ENCODE data around the gene SLC25A34.

The SLC25A34 gene

DNA sequence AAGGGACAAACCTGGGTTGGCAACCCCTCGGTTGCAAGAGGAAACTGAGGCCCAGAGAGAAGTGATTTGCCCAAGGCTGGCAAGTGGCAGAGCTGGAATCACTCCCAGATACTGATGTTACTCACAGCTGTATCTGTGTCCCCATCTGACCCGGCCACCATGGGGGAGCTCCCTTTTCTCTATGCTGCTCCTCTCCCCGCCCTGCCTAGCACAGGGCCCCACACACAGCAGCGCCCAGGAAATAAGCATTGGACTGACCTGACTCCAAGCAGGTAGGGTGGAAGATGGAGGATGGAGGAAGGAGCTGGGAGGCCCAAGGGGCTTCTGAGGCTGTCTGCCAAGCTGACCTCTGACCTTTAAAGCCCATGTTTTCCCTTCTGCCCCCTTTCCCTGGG is 19.6 kb downstream of the SLC25A34 start:
- ChIA-PET POLR2A (interaction anchor here (1.8 kb wide), 1 partner anchor 12 kb away, joined by 5 read pairs; no protein-coding TSS in a partner anchor), CTCF (interaction anchor here (0.6 to 1.1 kb wide), 2 partner anchors 10 to 14 kb away, joined by 4 read pairs; no protein-coding TSS in a partner anchor)
- Histone ChIP-seq H3K4me3 (ENCODE audit: low read depth, low read length) (no peak overlapping the region), H3K27ac (ENCODE audit: extremely low read depth, low read depth, low read length) (no peak overlapping the region), H3K4me1 (ENCODE audit: control insufficient read depth, insufficient read depth, low read length) (peaks cover 4% of the 10 kb centered on the region; the same call in 1 of the 2 replicates), H3K9me3 (ENCODE audit: control insufficient read depth, insufficient read depth, low read depth, low read length) (no peaks in the 10 kb centered on the region), H3K36me3 (ENCODE audit: control insufficient read depth in 2 of 2, insufficient read depth in 1 of 2, low read length in 2 of 2) (no peaks in the 10 kb centered on the region)
- TF ChIP-seq, protein P1, sequence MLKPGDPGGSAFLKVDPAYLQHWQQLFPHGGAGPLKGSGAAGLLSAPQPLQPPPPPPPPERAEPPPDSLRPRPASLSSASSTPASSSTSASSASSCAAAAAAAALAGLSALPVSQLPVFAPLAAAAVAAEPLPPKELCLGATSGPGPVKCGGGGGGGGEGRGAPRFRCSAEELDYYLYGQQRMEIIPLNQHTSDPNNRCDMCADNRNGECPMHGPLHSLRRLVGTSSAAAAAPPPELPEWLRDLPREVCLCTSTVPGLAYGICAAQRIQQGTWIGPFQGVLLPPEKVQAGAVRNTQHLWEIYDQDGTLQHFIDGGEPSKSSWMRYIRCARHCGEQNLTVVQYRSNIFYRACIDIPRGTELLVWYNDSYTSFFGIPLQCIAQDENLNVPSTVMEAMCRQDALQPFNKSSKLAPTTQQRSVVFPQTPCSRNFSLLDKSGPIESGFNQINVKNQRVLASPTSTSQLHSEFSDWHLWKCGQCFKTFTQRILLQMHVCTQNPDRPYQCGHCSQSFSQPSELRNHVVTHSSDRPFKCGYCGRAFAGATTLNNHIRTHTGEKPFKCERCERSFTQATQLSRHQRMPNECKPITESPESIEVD (tag by site-specific recombination; IDR thresholded peaks at IDR 0.05) = no peak
- TF ChIP-seq ZNF76 (tag by site-specific recombination; IDR thresholded peaks at IDR 0.05; ENCODE audit: borderline replicate concordance, low read depth) (no peak), SP7 (tag by site-specific recombination; IDR thresholded peaks at IDR 0.05) (no peak), FEZF1 (tag by site-specific recombination; IDR thresholded peaks at IDR 0.05) (0 out of 2 replicates have a peak, but pooled peaks have one; percentile 30), GLIS1 (tag by site-specific recombination; IDR thresholded peaks at IDR 0.05) (peak; percentile 15; the same call in 1 of the 2 replicates)

DNA sequence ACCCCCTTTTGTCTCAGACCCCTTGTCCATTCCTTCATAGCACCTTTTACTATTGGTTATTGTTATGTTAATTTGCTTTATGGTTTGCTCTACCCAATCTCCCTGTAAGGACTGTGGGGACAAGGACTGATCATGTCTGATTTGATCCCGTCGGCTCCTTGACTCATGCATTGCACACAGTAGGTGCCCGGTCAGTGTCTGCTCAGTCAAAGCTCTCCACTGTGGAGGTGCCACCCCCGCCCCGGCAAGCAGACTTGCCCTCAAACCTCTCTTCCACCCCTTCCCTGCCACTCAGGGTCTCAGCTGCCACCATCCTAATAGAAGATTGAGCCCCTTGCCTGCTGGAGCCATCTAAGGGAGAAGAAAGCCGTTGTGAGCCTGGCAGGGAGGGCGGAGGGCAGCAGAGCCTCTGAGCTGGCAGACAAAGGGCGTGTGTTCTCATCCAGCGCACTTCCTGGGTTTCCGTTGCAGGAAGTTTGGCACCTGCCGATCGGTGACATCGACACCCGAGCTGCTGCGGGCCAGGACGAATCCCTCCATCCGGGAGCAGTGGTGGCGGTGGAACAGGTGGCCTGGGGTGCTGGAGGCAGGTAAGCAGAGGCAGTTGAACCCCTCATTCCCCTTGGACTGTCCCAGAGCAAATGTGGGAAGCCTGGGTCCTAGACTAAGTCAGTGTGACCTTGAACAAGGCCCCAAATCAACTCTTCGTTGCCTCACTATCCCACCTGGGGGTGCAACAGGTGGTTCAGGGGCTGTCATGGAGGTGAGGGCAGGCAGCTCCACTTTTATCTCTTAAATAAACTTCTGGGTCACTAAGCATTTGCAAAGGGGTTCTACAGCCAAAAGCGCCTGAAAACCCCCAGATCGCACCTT is 20.3 kb downstream of the SLC25A34 start:
- Histone ChIP-seq H3K9me3 (ENCODE audit: control insufficient read depth, insufficient read depth, low read depth, low read length) (no peaks in the 10 kb centered on the region), H3K36me3 (ENCODE audit: control insufficient read depth in 2 of 2, insufficient read depth in 1 of 2, low read length in 2 of 2) (no peaks in the 10 kb centered on the region), H3K4me1 (ENCODE audit: control insufficient read depth, insufficient read depth, low read length) (peaks cover 7% of the 10 kb centered on the region; the same call in 1 of the 2 replicates), H3K4me3 (ENCODE audit: low read depth, low read length) (no peak overlapping the region), H3K27ac (ENCODE audit: extremely low read depth, low read depth, low read length) (no peak overlapping the region)
- TF ChIP-seq ZNF792 (tag by site-specific recombination; IDR thresholded peaks at IDR 0.05) (no peak), SCRT1 (tag by site-specific recombination; IDR thresholded peaks at IDR 0.05; ENCODE audit: borderline replicate concordance) (peak; percentile 93), SCRT2 (tag by site-specific recombination; IDR thresholded peaks at IDR 0.05) (peak; percentile 97)
- ChIA-PET CTCF (no interaction called here), POLR2A (interaction anchor here (1.8 kb wide), 1 partner anchor 12 kb away, joined by 5 read pairs; no protein-coding TSS in a partner anchor)

DNA sequence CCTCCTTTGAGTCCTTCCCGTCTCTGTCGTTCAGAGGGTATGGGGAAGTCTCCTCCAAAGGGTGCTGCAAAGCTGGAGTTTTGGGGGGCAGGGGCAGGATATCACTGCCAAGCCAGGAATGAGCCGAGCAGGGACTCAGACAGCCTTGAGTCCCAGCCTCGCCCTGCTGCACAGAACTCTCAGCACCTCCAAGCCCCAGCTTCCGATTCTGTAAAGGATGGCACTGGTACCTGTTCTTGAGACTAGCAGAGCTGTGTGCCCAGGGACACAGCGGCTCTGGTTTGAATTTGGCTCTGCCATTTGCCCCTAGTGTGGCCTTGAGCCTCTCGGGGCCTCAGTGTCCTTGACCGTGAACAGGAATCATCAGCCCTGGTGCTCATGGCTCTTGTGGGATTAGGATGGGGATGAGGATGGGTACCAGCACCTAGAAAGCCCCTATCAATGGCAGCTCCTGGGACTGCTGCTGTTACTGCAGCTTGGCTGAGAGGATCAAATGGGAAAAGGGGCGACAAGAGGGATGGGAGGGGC is 21.0 kb downstream of the SLC25A34 start:
- TF ChIP-seq ZNF837 (tag by site-specific recombination; IDR thresholded peaks at IDR 0.05) = no peak
- peak; percentile 8; the same call in 1 of the 2 replicates for TF ChIP-seq SCRT2 (tag by site-specific recombination; IDR thresholded peaks at IDR 0.05)
- no peak overlapping the region for H3K27ac ChIP-seq (ENCODE audit: extremely low read depth, low read depth, low read length)
- CTCF ChIA-PET = no interaction called here
- no peaks in the 10 kb centered on the region for H3K36me3 ChIP-seq (ENCODE audit: control insufficient read depth in 2 of 2, insufficient read depth in 1 of 2, low read length in 2 of 2)
- peaks cover 7% of the 10 kb centered on the region; the same call in 1 of the 2 replicates for H3K4me1 ChIP-seq (ENCODE audit: control insufficient read depth, insufficient read depth, low read length)
- no peak overlapping the region for H3K4me3 ChIP-seq (ENCODE audit: low read depth, low read length)
- POLR2A ChIA-PET = interaction anchor here (1.8 kb wide), 1 partner anchor 13 kb away, joined by 5 read pairs; no protein-coding TSS in a partner anchor
- H3K9me3 ChIP-seq (ENCODE audit: control insufficient read depth, insufficient read depth, low read depth, low read length) = no peaks in the 10 kb centered on the region

DNA sequence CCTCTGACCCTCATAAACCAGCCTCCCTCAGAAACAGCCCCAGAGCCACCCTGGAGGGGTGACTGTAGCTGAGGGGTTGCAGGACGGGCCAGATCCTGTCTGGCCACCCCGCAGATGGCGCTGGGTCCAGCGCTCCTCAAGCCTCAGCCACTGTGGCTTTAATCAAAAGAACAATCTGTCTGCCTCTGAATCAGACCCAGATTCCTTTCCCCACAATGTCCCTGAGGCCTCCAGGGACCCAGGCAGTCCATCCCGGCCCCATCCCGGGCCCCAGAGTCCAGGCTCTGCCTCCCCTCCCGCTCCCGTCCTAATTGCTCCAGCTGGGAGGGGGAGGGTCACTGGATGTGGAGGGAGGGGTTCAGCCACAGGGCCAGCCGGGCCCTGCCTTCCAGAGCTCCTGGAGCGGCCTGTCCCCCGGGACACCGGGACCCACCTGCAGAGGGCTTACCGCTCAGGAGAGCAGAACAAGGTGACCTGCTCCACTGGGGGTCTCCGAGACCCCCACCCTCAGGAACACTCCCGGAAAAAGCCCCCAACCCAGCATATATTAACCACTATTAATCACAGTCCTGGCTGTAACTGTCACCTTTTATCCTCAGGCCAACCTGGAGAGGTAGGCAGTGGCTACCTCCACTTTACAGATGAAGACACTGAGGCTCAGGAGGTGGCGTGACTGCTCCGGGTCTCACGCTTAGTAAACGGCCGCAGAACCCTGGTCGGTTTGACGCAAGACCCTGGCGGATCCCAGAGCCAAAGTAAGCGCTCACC is 21.7 kb downstream of the SLC25A34 start:
- ChIA-PET CTCF (no interaction called here), POLR2A (no interaction called here)
- no peaks in the 10 kb centered on the region for H3K9me3 ChIP-seq (ENCODE audit: control insufficient read depth, insufficient read depth, low read depth, low read length)
- no peak overlapping the region for H3K27ac ChIP-seq (ENCODE audit: extremely low read depth, low read depth, low read length)
- no peak overlapping the region for H3K4me3 ChIP-seq (ENCODE audit: low read depth, low read length)
- peaks cover 7% of the 10 kb centered on the region; the same call in 1 of the 2 replicates for H3K4me1 ChIP-seq (ENCODE audit: control insufficient read depth, insufficient read depth, low read length)
- H3K36me3 ChIP-seq (ENCODE audit: control insufficient read depth in 2 of 2, insufficient read depth in 1 of 2, low read length in 2 of 2) = no peaks in the 10 kb centered on the region
- no peak for TF ChIP-seq KLF10 (tag by site-specific recombination; IDR thresholded peaks at IDR 0.05)
- peak; percentile 77 for TF ChIP-seq IKZF3 (tag by site-specific recombination; IDR thresholded peaks at IDR 0.05)
- TF ChIP-seq FEZF1 (tag by site-specific recombination; IDR thresholded peaks at IDR 0.05) = no peak
- TF ChIP-seq, protein P2, sequence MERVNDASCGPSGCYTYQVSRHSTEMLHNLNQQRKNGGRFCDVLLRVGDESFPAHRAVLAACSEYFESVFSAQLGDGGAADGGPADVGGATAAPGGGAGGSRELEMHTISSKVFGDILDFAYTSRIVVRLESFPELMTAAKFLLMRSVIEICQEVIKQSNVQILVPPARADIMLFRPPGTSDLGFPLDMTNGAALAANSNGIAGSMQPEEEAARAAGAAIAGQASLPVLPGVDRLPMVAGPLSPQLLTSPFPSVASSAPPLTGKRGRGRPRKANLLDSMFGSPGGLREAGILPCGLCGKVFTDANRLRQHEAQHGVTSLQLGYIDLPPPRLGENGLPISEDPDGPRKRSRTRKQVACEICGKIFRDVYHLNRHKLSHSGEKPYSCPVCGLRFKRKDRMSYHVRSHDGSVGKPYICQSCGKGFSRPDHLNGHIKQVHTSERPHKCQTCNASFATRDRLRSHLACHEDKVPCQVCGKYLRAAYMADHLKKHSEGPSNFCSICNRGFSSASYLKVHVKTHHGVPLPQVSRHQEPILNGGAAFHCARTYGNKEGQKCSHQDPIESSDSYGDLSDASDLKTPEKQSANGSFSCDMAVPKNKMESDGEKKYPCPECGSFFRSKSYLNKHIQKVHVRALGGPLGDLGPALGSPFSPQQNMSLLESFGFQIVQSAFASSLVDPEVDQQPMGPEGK (tag by site-specific recombination; IDR thresholded peaks at IDR 0.05) = peak; percentile 55
- no peak for TF ChIP-seq MYNN (tag by site-specific recombination; IDR thresholded peaks at IDR 0.05; ENCODE audit: borderline replicate concordance)
- TF ChIP-seq, protein P3, sequence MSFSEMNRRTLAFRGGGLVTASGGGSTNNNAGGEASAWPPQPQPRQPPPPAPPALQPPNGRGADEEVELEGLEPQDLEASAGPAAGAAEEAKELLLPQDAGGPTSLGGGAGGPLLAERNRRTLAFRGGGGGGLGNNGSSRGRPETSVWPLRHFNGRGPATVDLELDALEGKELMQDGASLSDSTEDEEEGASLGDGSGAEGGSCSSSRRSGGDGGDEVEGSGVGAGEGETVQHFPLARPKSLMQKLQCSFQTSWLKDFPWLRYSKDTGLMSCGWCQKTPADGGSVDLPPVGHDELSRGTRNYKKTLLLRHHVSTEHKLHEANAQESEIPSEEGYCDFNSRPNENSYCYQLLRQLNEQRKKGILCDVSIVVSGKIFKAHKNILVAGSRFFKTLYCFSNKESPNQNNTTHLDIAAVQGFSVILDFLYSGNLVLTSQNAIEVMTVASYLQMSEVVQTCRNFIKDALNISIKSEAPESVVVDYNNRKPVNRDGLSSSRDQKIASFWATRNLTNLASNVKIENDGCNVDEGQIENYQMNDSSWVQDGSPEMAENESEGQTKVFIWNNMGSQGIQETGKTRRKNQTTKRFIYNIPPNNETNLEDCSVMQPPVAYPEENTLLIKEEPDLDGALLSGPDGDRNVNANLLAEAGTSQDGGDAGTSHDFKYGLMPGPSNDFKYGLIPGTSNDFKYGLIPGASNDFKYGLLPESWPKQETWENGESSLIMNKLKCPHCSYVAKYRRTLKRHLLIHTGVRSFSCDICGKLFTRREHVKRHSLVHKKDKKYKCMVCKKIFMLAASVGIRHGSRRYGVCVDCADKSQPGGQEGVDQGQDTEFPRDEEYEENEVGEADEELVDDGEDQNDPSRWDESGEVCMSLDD (tag by site-specific recombination; IDR thresholded peaks at IDR 0.05) = 0 out of 2 replicates have a peak, but pooled peaks have one; percentile 17
- TF ChIP-seq ZBTB48 (tag by site-specific recombination; IDR thresholded peaks at IDR 0.05) = 0 out of 2 replicates have a peak, but pooled peaks have one; percentile 9
- TF ChIP-seq ZNF544 (tag by site-specific recombination; IDR thresholded peaks at IDR 0.05) = no peak
- TF ChIP-seq GLIS2 (tag by site-specific recombination; IDR thresholded peaks at IDR 0.05) = peak; percentile 43; the same call in 1 of the 2 replicates

Measured in HEK293 (cell line).